CD4-positive, alpha-beta T cell (primary cell): ENCODE data around the gene IL1RL2. TPM values are rescaled to one million over a fixed set of nuclear protein-coding genes. Genes with fewer than 3 reads are reported as not detected.

Experiments used
- ATAC-seq: fragments of 200-7000 bp; cut with Tn5 transposase; one replicate; pipeline ENCODE4 v1.10.0; 2022; ENCODE audit warnings: mild to moderate bottlenecking; ENCODE audit not compliant: poor library complexity
- CTCF ChIA-PET: fragments of 350-600 bp; sonication (Branson Sonifier 250); formaldehyde crosslinking; loops from one replicate; lab custom pipeline; 2021; ENCODE audit warnings: antibody characterized with exemption, inconsistent platforms; lab: Charles Lee
- POLR2A ChIA-PET: fragments of 350-600 bp; sonication (Branson Sonifier 250); formaldehyde crosslinking; loops from one replicate; lab custom pipeline; 2021; ENCODE audit warnings: antibody characterized with exemption, inconsistent platforms; lab: Charles Lee
- DNase-seq, 14 experiments: peaks; one replicate each; pipeline ENCODE4 v3.0.0-alpha.2; 2013 to 2020; ENCODE audit warnings: mixed read lengths in 2 of 14
- H3K27ac ChIP-seq, 2 donors: one replicate each; pipeline versions ENCODE4 v1.5.1 to v1.7.0; 2013; ENCODE audit warnings: low read length in 2 of 2, low read depth in 1 of 2, mild to moderate bottlenecking in 1 of 2
- H3K27me3 ChIP-seq, 2 experiments: 1 replicate in 1 of 2; 2 replicates in 1 of 2; pipeline versions ENCODE4 v1.6.1 to v1.7.0; 2013; ENCODE audit warnings: low read length in 2 of 2, control low read depth in 1 of 2, mild to moderate bottlenecking in 1 of 2, moderate library complexity in 1 of 2; ENCODE audit not compliant: insufficient read depth in 2 of 2, control insufficient read depth in 1 of 2
- H3K36me3 ChIP-seq: one replicate; pipeline ENCODE4 v1.6.1; 2013; ENCODE audit warnings: low read length, control low read depth; ENCODE audit not compliant: insufficient read depth
- H3K4me1 ChIP-seq: one replicate; pipeline ENCODE4 v1.6.1; 2013; ENCODE audit warnings: low read length, control low read depth; ENCODE audit not compliant: insufficient read depth
- H3K4me3 ChIP-seq: one replicate; pipeline ENCODE4 v1.5.1; 2013; ENCODE audit warnings: mild to moderate bottlenecking, low read length, moderate library complexity
- H3K9me3 ChIP-seq, 2 experiments: 1 replicate in 1 of 2; 2 replicates in 1 of 2; pipeline versions ENCODE4 v1.6.1 to v1.7.0; 2013; ENCODE audit warnings: low read length in 2 of 2, mild to moderate bottlenecking in 2 of 2, control low read depth in 1 of 2, moderate library complexity in 1 of 2; ENCODE audit not compliant: control insufficient read depth in 1 of 2, insufficient read depth in 1 of 2
- H3K27ac Mint-ChIP-seq: one replicate; pipeline ENCODE4 v1.8.0; 2020; ENCODE audit warnings: mixed read lengths
- H3K27me3 Mint-ChIP-seq: one replicate; pipeline ENCODE4 v1.8.0; 2021; ENCODE audit warnings: mixed read lengths
- H3K36me3 Mint-ChIP-seq: one replicate; pipeline ENCODE4 v1.8.0; 2021; ENCODE audit warnings: low read depth, mixed read lengths
- H3K4me1 Mint-ChIP-seq: one replicate; pipeline ENCODE4 v1.8.0; 2021; ENCODE audit warnings: low read depth, mixed read lengths
- H3K4me3 Mint-ChIP-seq: one replicate; pipeline ENCODE4 v1.8.0; 2020; ENCODE audit warnings: mild to moderate bottlenecking, mixed read lengths
- H3K9me3 Mint-ChIP-seq: one replicate; pipeline ENCODE4 v1.8.0; 2020; ENCODE audit warnings: mixed read lengths
- intact Hi-C, 2 experiments: fragments of 100-400 bp; cut with DNase I in 1 of 2; cut with micrococcal nuclease in 1 of 2; formaldehyde crosslinking; loops; one replicate each; pipeline versions ENCODE4 v1.15.1 to v1.9.0; 2023 to 2025; cut with DNase I, micrococcal nuclease
- total RNA-seq, 174 experiments: library from RNA in 2 of 174; stranded (reverse) in 2 of 174; gene quantifications; one replicate each; pipeline ENCODE4 v1.2.3 and lab custom pipeline; 2021 to 2026
- TF ChIP-seq, protein P1 (sequence below): fragments of 200-600 bp; IDR thresholded peaks from one replicate; pipeline ENCODE4 v1.8.0; 2022; ENCODE audit warnings: antibody characterized with exemption, mild to moderate bottlenecking

Gene IL1RL2
- total RNA-seq, 2 experiments from 2014 or later, result not detected

DNA sequence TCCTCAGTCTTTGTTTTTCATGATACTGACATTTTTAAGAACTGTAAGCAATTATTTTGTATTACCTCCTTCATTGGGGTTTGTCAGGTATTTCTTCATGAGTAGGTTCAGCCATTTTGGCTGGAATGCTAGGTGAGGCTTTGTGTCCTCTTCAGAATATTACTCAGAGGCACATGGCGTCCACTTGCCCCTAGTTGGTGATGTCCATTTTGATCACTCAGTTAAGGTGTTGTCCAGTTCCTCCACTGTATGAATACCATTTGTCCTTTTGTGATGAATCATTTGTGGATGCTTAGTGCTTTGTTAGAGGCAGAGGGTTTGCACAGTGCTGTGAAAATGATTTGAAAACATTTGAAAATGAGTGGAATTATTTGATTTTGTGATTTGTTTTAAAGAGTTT is 4.7 kb downstream of the IL1RL2 start:
- Histone ChIP-seq H3K4me3 (no peak overlapping the region), H3K4me1 (peaks cover 14% of the 10 kb centered on the region), H3K36me3 (no peaks in the 10 kb centered on the region), H3K27me3 (no peaks in the 10 kb centered on the region), H3K9me3 (peaks cover 0 to 6% of the 10 kb centered on the region in 2 experiments), H3K27ac (no peak overlapping the region)
- no peak for ATAC-seq
- no peak overlapping the region for H3K4me3 Mint-ChIP-seq
- ChIA-PET CTCF (no interaction called here), POLR2A (no interaction called here)
- DNase-seq, result no peak
- TF ChIP-seq, protein P1, sequence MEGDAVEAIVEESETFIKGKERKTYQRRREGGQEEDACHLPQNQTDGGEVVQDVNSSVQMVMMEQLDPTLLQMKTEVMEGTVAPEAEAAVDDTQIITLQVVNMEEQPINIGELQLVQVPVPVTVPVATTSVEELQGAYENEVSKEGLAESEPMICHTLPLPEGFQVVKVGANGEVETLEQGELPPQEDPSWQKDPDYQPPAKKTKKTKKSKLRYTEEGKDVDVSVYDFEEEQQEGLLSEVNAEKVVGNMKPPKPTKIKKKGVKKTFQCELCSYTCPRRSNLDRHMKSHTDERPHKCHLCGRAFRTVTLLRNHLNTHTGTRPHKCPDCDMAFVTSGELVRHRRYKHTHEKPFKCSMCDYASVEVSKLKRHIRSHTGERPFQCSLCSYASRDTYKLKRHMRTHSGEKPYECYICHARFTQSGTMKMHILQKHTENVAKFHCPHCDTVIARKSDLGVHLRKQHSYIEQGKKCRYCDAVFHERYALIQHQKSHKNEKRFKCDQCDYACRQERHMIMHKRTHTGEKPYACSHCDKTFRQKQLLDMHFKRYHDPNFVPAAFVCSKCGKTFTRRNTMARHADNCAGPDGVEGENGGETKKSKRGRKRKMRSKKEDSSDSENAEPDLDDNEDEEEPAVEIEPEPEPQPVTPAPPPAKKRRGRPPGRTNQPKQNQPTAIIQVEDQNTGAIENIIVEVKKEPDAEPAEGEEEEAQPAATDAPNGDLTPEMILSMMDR, result no peak
- H3K36me3 Mint-ChIP-seq, result no peaks in the 10 kb centered on the region
- H3K9me3 Mint-ChIP-seq, result no peaks in the 10 kb centered on the region
- peaks cover 27% of the 10 kb centered on the region for H3K27me3 Mint-ChIP-seq
- H3K4me1 Mint-ChIP-seq, result peaks cover 6% of the 10 kb centered on the region
- intact Hi-C loops, result no loop called here
- H3K27ac Mint-ChIP-seq, result no peak overlapping the region

DNA sequence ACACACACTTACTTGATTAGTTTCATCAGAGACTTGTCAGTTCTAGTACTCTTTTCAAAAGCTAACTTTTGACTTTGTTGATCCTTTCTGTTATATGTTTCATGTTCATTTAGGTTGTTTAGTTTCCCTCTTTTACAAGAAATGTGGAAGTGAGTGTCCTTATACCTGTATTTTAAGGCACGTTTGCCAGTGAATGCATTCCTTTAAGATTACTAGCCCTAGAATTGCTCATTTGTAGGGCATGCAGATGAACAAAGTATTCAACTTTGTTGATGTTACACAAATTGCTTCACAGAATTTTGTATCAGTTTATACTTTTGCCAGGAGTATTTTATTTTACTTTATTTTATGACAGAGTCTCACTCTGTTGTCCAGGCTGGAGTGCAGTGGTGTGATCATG is 6.3 kb downstream of the IL1RL2 start:
- ATAC-seq (no peak), DNase-seq (no peak)
- H3K36me3 Mint-ChIP-seq, result no peaks in the 10 kb centered on the region
- no peak overlapping the region for H3K27ac Mint-ChIP-seq
- no peak overlapping the region for H3K4me3 ChIP-seq
- intact Hi-C loops, result no loop called here
- TF ChIP-seq, protein P1, result no peak
- peaks cover under 1% of the 10 kb centered on the region for H3K4me1 Mint-ChIP-seq
- H3K27me3 ChIP-seq, result no peaks in the 10 kb centered on the region
- H3K9me3 Mint-ChIP-seq, result no peaks in the 10 kb centered on the region
- no peak overlapping the region for H3K4me3 Mint-ChIP-seq
- H3K9me3 ChIP-seq, result no peaks in the 10 kb centered on the region
- no peak overlapping the region for H3K27ac ChIP-seq
- peaks cover 6% of the 10 kb centered on the region for H3K4me1 ChIP-seq
- peaks cover 18% of the 10 kb centered on the region for H3K27me3 Mint-ChIP-seq
- ChIA-PET POLR2A (no interaction called here), CTCF (no interaction called here)
- H3K36me3 ChIP-seq, result no peaks in the 10 kb centered on the region

DNA sequence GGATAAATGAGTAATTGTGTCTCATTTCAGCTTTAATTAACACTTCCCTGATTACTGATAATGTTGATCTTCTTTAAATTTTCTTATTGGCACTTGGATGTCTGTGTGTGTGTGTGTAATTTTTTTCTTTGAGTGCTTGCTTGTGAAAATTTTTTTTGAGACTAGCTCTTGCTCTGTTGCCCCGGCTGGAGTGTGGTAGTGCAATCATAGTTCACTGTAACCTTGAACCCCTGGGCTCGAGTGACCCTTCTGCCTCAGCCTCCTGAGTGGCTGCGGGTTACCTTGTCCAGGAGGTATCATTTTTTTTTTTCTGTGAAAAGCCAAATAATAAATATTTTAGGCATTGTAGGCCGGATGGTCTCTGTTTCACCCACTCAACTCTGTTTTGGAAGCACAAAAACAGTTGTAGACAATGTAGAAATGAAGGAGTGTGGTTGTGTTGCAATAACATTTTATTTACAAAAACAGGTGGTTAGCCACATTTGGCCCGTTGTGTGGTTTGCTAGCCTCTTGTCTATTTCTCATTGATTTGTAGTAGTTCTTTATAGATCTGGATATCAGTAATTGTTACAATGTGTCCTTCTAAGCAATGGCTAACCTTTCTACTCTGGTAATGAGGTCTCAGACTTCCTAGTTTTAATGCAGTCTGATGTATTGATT is 7.9 kb downstream of the IL1RL2 start:
- no peak overlapping the region for H3K4me3 ChIP-seq
- ChIA-PET POLR2A (no interaction called here), CTCF (interaction anchor here (0.9 kb wide), 1 partner anchor 46 kb away, joined by 3 read pairs; no protein-coding TSS in a partner anchor)
- DNase-seq (no peak), ATAC-seq (no peak)
- intact Hi-C loops, result no loop called here
- Mint-ChIP-seq H3K4me1 (no peaks in the 10 kb centered on the region), H3K36me3 (no peaks in the 10 kb centered on the region), H3K27me3 (peaks cover 17% of the 10 kb centered on the region), H3K9me3 (no peaks in the 10 kb centered on the region), H3K27ac (no peak overlapping the region), H3K4me3 (no peak overlapping the region)
- H3K27me3 ChIP-seq, result no peaks in the 10 kb centered on the region
- H3K4me1 ChIP-seq, result peaks cover 4% of the 10 kb centered on the region
- H3K27ac ChIP-seq, result no peak overlapping the region
- no peaks in the 10 kb centered on the region for H3K9me3 ChIP-seq
- TF ChIP-seq, protein P1, result no peak
- H3K36me3 ChIP-seq, result no peaks in the 10 kb centered on the region
